Small intestine (tissue), 7 donors: ENCODE data around the gene UBE3D. TPM values are rescaled to one million over a fixed set of nuclear protein-coding genes. Genes with fewer than 3 reads are reported as not detected.

Source experiments
- DNase-seq, 2 donors: peaks; one replicate each; pipeline versions ENCODE4 v3.0.0 to v3.0.0-alpha.2; 2013
- FAIRE-seq: peaks from 2 replicates; lab custom pipeline; 2012; peaks lifted over from hg19 to GRCh38; lab: Jason Lieb, UNC
- H3K27ac ChIP-seq, 3 donors: one replicate each; pipeline ENCODE4 v1.5.1; 2013; ENCODE audit warnings: low read length in 2 of 3, mild to moderate bottlenecking in 2 of 3, control low read depth in 1 of 3, inconsistent platforms in 1 of 3, low read depth in 1 of 3, moderate library complexity in 1 of 3
- H3K27me3 ChIP-seq, 3 donors: one replicate each; pipeline ENCODE4 v1.6.1; 2013; ENCODE audit warnings: low read length in 3 of 3, inconsistent platforms in 1 of 3; ENCODE audit not compliant: control insufficient read depth in 3 of 3, insufficient read depth in 3 of 3
- H3K36me3 ChIP-seq, 3 donors: one replicate each; pipeline ENCODE4 v1.6.1; 2013; ENCODE audit warnings: low read length in 3 of 3, inconsistent platforms in 1 of 3, low read depth in 1 of 3, mild to moderate bottlenecking in 1 of 3, moderate library complexity in 1 of 3; ENCODE audit not compliant: control insufficient read depth in 3 of 3, insufficient read depth in 2 of 3
- H3K4me1 ChIP-seq, 3 donors: one replicate each; pipeline ENCODE4 v1.6.1; 2013; ENCODE audit warnings: low read length in 2 of 3, inconsistent platforms in 1 of 3, low read depth in 1 of 3, mild to moderate bottlenecking in 1 of 3, moderate library complexity in 1 of 3; ENCODE audit not compliant: control insufficient read depth in 3 of 3, insufficient read depth in 2 of 3
- H3K4me3 ChIP-seq, 3 donors: one replicate each; pipeline ENCODE4 v1.5.1; 2013; ENCODE audit warnings: low read length in 3 of 3, control low read depth in 1 of 3, inconsistent platforms in 1 of 3, low read depth in 1 of 3, mild to moderate bottlenecking in 1 of 3, moderate library complexity in 1 of 3
- H3K9me3 ChIP-seq, 2 donors: one replicate each; pipeline ENCODE4 v1.6.1; 2013; ENCODE audit warnings: low read depth in 1 of 2, low read length in 1 of 2; ENCODE audit not compliant: control insufficient read depth in 2 of 2, insufficient read depth in 1 of 2
- WGBS, 3 donors: extraction: QIAGEN DNeasy Blood & Tissue Kit; methylation state at CpG; one replicate each; pipeline ENCODE4 v1.1.7; 2013; 5-methylcytosine and 5-hydroxymethylcytosine counted together
- polyA plus RNA-seq, 4 donors: library from polyadenylated mRNA; stranded (reverse) in 3 of 4; unstranded in 1 of 4; fragments of 200-250 nt in 3 of 4; fragments of 120-200 nt in 1 of 4; gene quantifications; one replicate each; pipeline versions ENCODE4 v1.2.1 to v1.2.3, GENCODE V29; 2013
- donor health status: healthy with polysubstance abuse.
- donor health status: control.
- donor health status: control.
- donor health status: Bipolar disorder and iron deficiency.
- donor health status: healthy.

The UBE3D gene
- polyA plus RNA-seq, 4 donors = 0.54 to 8.0 (median 4.0) TPM

- FAIRE-seq (no peak), DNase-seq (no peak)
- H3K9me3 ChIP-seq = no peaks in the 10 kb centered on the region
- no peaks in the 10 kb centered on the region for H3K4me1 ChIP-seq
- WGBS, 3 donors = 30 to 60% (median 34%) methylated on average over 4 of the region's 4 CpGs
- no peak overlapping the region for H3K27ac ChIP-seq
- no peak overlapping the region for H3K4me3 ChIP-seq
- no peaks in the 10 kb centered on the region for H3K27me3 ChIP-seq
- H3K36me3 ChIP-seq = no peaks in the 10 kb centered on the region
These were observed 188.1 kb downstream of the UBE3D start for GRCh38 chr6:82877213-82878195.

- WGBS, 3 donors = 81 to 89% (median 85%) methylated on average over 4 of the region's 4 CpGs
- FAIRE-seq (no peak), DNase-seq (no peak)
- Histone ChIP-seq H3K9me3 (no peaks in the 10 kb centered on the region), H3K27me3 (no peaks in the 10 kb centered on the region), H3K36me3 (no peaks in the 10 kb centered on the region), H3K4me3 (no peak overlapping the region), H3K4me1 (no peaks in the 10 kb centered on the region), H3K27ac (no peak overlapping the region)
These were observed 190.0 kb downstream of the UBE3D start for GRCh38 chr6:82875573-82876185.

DNA sequence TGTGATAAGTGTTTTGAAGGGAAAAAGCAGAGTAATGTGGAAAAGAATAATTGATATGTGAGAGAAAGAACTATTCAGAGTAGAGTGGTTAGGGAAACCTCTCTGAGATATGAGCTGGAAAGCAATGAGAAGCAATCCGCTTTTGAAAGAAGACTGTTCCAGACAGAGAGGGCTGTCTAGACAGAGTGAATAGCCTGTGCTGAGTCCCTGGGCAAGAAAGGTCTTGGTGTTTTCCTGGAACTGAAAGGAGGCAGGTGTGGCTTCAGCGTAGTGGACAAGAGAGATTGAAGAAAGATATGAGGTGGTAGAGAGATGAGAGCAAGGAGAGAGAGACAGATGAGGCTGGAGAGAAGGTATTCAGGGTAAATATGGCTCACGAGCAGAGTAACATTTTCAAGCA, 190.8 kb downstream of the UBE3D start:
- Histone ChIP-seq H3K4me1 (no peaks in the 10 kb centered on the region), H3K9me3 (no peaks in the 10 kb centered on the region), H3K27me3 (no peaks in the 10 kb centered on the region), H3K4me3 (no peak overlapping the region), H3K27ac (no peak overlapping the region), H3K36me3 (no peaks in the 10 kb centered on the region)
- DNase-seq (no peak), FAIRE-seq (no peak)
- 73 to 81% (median 78%) methylated on average over 3 of the region's 3 CpGs for WGBS, 3 donors

DNA sequence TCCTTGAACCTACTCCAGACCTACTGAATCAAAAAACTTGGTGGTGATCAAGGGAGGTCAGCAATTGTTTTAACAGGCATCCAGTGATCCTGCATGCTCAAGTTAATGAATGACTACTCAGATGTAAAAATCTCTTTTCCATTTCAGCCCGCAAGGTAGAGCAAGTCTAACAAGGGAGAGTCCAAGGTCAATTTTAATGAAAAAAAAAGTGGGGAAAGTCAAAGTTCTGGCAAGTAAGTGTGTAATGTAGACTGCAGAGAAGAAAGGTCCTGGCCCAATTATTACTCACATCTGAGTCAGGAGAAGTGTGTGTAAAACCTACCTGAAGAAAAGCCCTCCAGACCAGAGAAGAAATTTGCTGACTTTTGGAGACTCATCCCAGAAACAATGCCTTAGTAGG, 193.5 kb downstream of the UBE3D start:
- Histone ChIP-seq H3K27ac (no peak overlapping the region), H3K27me3 (no peaks in the 10 kb centered on the region), H3K9me3 (peaks cover 0 to 2% of the 10 kb centered on the region in 2 donors), H3K4me1 (no peaks in the 10 kb centered on the region), H3K36me3 (no peaks in the 10 kb centered on the region), H3K4me3 (no peak overlapping the region)
- FAIRE-seq (no peak), DNase-seq (peak in 1 of 2 donors; percentile 49)
- WGBS, 3 donors = 31 to 72% (median 41%) methylated on average over 1 of the region's 1 CpG

- WGBS, 3 donors = 57 to 74% (median 65%) methylated on average over 2 of the region's 2 CpGs
- FAIRE-seq = no peak
These were observed 195.0 kb downstream of the UBE3D start for GRCh38 chr6:82870582-82871172.

DNA sequence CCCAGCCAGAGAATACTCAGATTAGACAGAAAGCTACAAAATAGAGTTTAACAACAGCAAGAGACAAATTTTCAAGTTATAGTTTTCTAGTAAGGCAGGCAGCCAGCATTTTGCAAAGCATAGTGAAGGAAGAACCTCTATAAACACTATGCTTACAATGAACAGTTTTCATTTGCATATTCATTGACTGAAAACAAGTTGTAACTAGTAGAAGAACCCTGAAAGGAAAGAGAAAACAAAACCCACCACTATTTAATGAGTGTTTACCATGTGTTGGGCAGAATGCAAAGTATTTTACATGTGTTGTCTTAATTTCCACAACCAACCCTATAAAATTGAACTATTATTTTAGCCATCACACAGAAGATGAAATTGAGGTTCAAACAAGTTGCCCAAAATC, 196.1 kb downstream of the UBE3D start:
- H3K27me3 ChIP-seq = no peaks in the 10 kb centered on the region
- no peaks in the 10 kb centered on the region for H3K4me1 ChIP-seq
- H3K9me3 ChIP-seq = peaks cover 0 to 2% of the 10 kb centered on the region in 2 donors
- H3K36me3 ChIP-seq = no peaks in the 10 kb centered on the region
- H3K27ac ChIP-seq = no peak overlapping the region
- DNase-seq (no peak), FAIRE-seq (no peak)
- H3K4me3 ChIP-seq = no peak overlapping the region

More at GRCh38 chr6:82870582-82871172, 195.0 kb downstream of the UBE3D start:
- no peaks in the 10 kb centered on the region for H3K27me3 ChIP-seq
- H3K27ac ChIP-seq = no peak overlapping the region
- H3K4me3 ChIP-seq = no peak overlapping the region
- DNase-seq = peak; percentile 11 to 17
- H3K9me3 ChIP-seq = peaks cover 0 to 2% of the 10 kb centered on the region in 2 donors
- H3K4me1 ChIP-seq = no peaks in the 10 kb centered on the region
- H3K36me3 ChIP-seq = no peaks in the 10 kb centered on the region

- Histone ChIP-seq H3K4me3 (no peak overlapping the region), H3K36me3 (no peaks in the 10 kb centered on the region), H3K27ac (no peak overlapping the region), H3K4me1 (no peaks in the 10 kb centered on the region), H3K27me3 (no peaks in the 10 kb centered on the region), H3K9me3 (peaks cover 0 to 2% of the 10 kb centered on the region in 2 donors)
- DNase-seq (no peak), FAIRE-seq (no peak)
- 75 to 86% (median 85%) methylated on average over 3 of the region's 3 CpGs for WGBS, 3 donors
These were observed 197.7 kb downstream of the UBE3D start for GRCh38 chr6:82867946-82868345.

- Histone ChIP-seq H3K4me1 (no peaks in the 10 kb centered on the region), H3K4me3 (no peak overlapping the region), H3K36me3 (no peaks in the 10 kb centered on the region), H3K27me3 (no peaks in the 10 kb centered on the region), H3K9me3 (peaks cover 0 to 2% of the 10 kb centered on the region in 2 donors), H3K27ac (no peak overlapping the region)
- no peak for FAIRE-seq
- DNase-seq = no peak
- WGBS, 3 donors = 68 to 77% (median 72%) methylated on average over 3 of the region's 3 CpGs
These were observed 199.2 kb downstream of the UBE3D start for GRCh38 chr6:82866446-82866845.
